Psoas muscle (tissue), 8 donors: ENCODE measurements around the gene ANKRD28. TPM values are rescaled to one million over a fixed set of nuclear protein-coding genes. Genes with fewer than 3 reads are reported as not detected.

Source experiments
- ATAC-seq, 4 donors: fragments of 200-7000 bp; cut with Tn5 transposase; one replicate each; pipeline ENCODE4 v1.9.1; 2020; ENCODE audit warnings: moderate library complexity in 3 of 4, mild to moderate bottlenecking in 2 of 4
- DNase-seq, 2 donors: peaks; one replicate each; pipeline ENCODE4 v3.0.0-alpha.2; 2020
- H3K27ac ChIP-seq: fragments of 200-600 bp; one replicate; pipeline ENCODE4 v1.8.0; 2022
- H3K27me3 ChIP-seq, 3 donors: fragments of 200-600 bp in 1 of 3; one replicate each; pipeline versions ENCODE4 v1.6.1 to v1.8.0; 2013 to 2022; ENCODE audit warnings: low read length in 2 of 3, mild to moderate bottlenecking in 2 of 3, moderate library complexity in 1 of 3; ENCODE audit not compliant: insufficient read depth in 3 of 3
- H3K36me3 ChIP-seq, 2 donors: fragments of 200-600 bp in 1 of 2; one replicate each; pipeline versions ENCODE4 v1.6.1 to v1.8.0; 2013 to 2022; ENCODE audit warnings: low read depth in 1 of 2, mild to moderate bottlenecking in 1 of 2, moderate library complexity in 1 of 2; ENCODE audit not compliant: insufficient read depth in 1 of 2
- H3K4me1 ChIP-seq: fragments of 200-600 bp; one replicate; pipeline ENCODE4 v1.8.0; 2022
- H3K4me3 ChIP-seq: fragments of 200-600 bp; one replicate; pipeline ENCODE4 v1.8.0; 2022; ENCODE audit warnings: mild to moderate bottlenecking
- H3K9me3 ChIP-seq: fragments of 200-600 bp; one replicate; pipeline ENCODE4 v1.8.0; 2022
- CTCF ChIP-seq: fragments of 200-600 bp; IDR thresholded peaks from one replicate; pipeline ENCODE4 v1.8.0; 2022; ENCODE audit warnings: antibody characterized with exemption
- WGBS, 3 donors: extraction: QIAGEN DNeasy Blood & Tissue Kit; methylation state at CpG; one replicate each; pipeline versions ENCODE4 v1.1.6 to v1.1.7; 2013; 5-methylcytosine and 5-hydroxymethylcytosine counted together
- intact Hi-C, 2 donors: fragments of 100-400 bp; cut with DNase I; formaldehyde crosslinking; loops; one replicate each; pipeline versions ENCODE4 v1.11.0 to v1.14.2; 2022
- polyA plus RNA-seq, 3 donors: library from polyadenylated mRNA; stranded (reverse); fragments of 200-250 nt; gene quantifications; one replicate each; pipeline ENCODE4 v1.2.3, GENCODE V29; 2013
- total RNA-seq, 4 donors: library from RNA; stranded (reverse); fragmentation: NEBNext Ultra II Directional in 2 of 4; extraction: Animal tissue kit (Norgen Biotek cat#: 25700) in 2 of 4; gene quantifications; one replicate each; pipeline versions ENCODE4 v1.2.1 to v1.2.4, GENCODE V29; 2021 to 2023
- donor health status: healthy with polysubstance abuse.
- donor health status: DM: no; HTN: no; CAD: no; lungs with moderate emphysema.
- donor health status: Bipolar disorder and iron deficiency.
- donor health status: healthy.
- donor health status: DM: yes; HTN: yes; CAD: no.
- donor health status: DM: no; HTN: no; CAD: no.
- donor health status: DM: no; HTN: no; CAD: no.
- donor health status: DM: yes; HTN: yes; CAD: no.

ANKRD28 gene
- total and polyA plus RNA-seq, 7 donors, result 32.4 to 90.8 (median 69.3) TPM

- no peaks in the 10 kb centered on the region for H3K9me3 ChIP-seq
- DNase-seq (no peak), ATAC-seq (peak; percentile 27 to 56 (median 34))
- intact Hi-C loops, result no loop called here
- peak overlapping the region; percentile 95 for H3K27ac ChIP-seq
- no peak for TF ChIP-seq CTCF
- H3K4me1 ChIP-seq, result peaks cover 69% of the 10 kb centered on the region
- H3K27me3 ChIP-seq, result no peaks in the 10 kb centered on the region
- H3K36me3 ChIP-seq, result peaks cover 0 to 4% of the 10 kb centered on the region in 2 donors
- peak overlapping the region; percentile 32 for H3K4me3 ChIP-seq
- 48 to 54% (median 48%) methylated on average over 6 of the region's 6 CpGs for WGBS, 3 donors
Measured at GRCh38 chr3:15638193-15638890, 159.4 kb downstream of the ANKRD28 start.

- Histone ChIP-seq H3K4me1 (peaks cover 70% of the 10 kb centered on the region), H3K27ac (peak overlapping the region; percentile 95)
- intact Hi-C loops, result no loop called here
Measured at GRCh38 chr3:15637131-15637951, 160.4 kb downstream of the ANKRD28 start.

GRCh38 chr3:15636028-15636709, 161.6 kb downstream of the ANKRD28 start:
- ATAC-seq (peak; percentile 10 to 43 (median 35)), DNase-seq (peak in 1 of 2 donors; percentile 32)
- no peaks in the 10 kb centered on the region for H3K36me3 ChIP-seq
- H3K4me3 ChIP-seq, result peak overlapping the region; percentile 44
- 27 to 49% (median 35%) methylated on average over 14 of the region's 14 CpGs for WGBS, 3 donors
- peak overlapping the region; percentile 95 for H3K27ac ChIP-seq
- no peaks in the 10 kb centered on the region for H3K27me3 ChIP-seq
- intact Hi-C loops, result no loop called here
- TF ChIP-seq CTCF, result no peak
- H3K4me1 ChIP-seq, result peaks cover 74% of the 10 kb centered on the region
- no peaks in the 10 kb centered on the region for H3K9me3 ChIP-seq

More at GRCh38 chr3:15637131-15637951, 160.4 kb downstream of the ANKRD28 start:
- Histone ChIP-seq H3K36me3 (peaks cover 0 to 3% of the 10 kb centered on the region in 2 donors), H3K4me3 (peak overlapping the region; percentile 44), H3K27me3 (no peaks in the 10 kb centered on the region), H3K9me3 (no peaks in the 10 kb centered on the region)
- WGBS, 3 donors, result 24 to 35% (median 24%) methylated on average over 7 of the region's 7 CpGs
- no peak for TF ChIP-seq CTCF
- DNase-seq (no peak), ATAC-seq (peak; percentile 78 to 86 (median 84))

GRCh38 chr3:15635121-15635661, 162.6 kb downstream of the ANKRD28 start:
- Histone ChIP-seq H3K27ac (peak overlapping the region; percentile 95), H3K4me3 (peak overlapping the region; percentile 44), H3K4me1 (peaks cover 74% of the 10 kb centered on the region), H3K27me3 (no peaks in the 10 kb centered on the region), H3K36me3 (no peaks in the 10 kb centered on the region), H3K9me3 (no peaks in the 10 kb centered on the region)
- WGBS, 3 donors, result 21 to 26% (median 23%) methylated on average over 13 of the region's 13 CpGs
- intact Hi-C loops, result no loop called here
- TF ChIP-seq CTCF, result no peak
- peak; percentile 45 to 71 (median 58) for ATAC-seq
- peak; percentile 32 to 68 for DNase-seq
